Measurements from ENCODE around the gene PDHA1.

The PDHA1 gene

DNA sequence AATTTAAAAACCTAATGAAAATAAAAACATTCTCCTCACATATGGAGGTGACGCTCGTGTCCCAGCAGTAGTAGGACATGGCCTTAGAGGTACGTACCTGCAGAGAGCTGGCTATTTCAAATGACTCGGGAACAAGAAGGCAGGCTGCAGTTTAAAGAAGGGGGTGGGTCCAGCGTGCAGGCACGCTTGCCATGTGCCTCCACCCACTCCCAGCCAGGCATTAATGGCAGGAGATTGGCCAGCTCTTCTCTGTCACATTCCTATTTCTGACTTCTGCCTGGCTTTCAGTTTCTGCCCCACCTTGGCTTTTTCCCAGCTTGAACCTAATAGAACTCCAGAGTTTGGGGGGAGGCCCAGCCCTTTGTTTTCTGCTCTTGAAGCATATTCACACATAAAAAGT, 17.2 kb downstream of the PDHA1 start:
- no peak overlapping the region for H3K4me3 ChIP-seq (ENCODE audit: low read length)
- TF ChIP-seq ZNF274 (IDR thresholded peaks at IDR 0.05; ENCODE audit: low read depth, low read length), result no peak

DNA sequence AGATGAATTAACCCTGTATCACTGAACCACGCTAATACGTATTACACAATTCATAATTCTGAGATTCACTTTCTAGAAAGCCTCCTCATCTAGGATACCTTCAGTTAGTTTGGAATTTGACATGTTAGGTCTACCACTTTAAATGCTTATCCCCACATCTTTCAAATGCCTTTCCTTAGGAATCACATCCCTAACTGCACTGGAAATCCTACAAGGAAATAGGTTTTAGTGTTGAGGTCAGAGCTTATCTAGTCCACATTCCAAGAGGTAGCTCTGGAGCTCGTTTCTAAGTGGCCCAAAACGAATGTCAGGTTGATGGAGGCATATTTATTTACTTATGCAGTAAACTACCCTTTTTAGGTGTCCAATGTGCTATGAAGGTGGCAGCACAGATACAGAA, 18.0 kb downstream of the PDHA1 start:
- no peak overlapping the region for H3K4me3 ChIP-seq (ENCODE audit: low read length)
- TF ChIP-seq ZNF274 (IDR thresholded peaks at IDR 0.05; ENCODE audit: low read depth, low read length), result no peak

DNA sequence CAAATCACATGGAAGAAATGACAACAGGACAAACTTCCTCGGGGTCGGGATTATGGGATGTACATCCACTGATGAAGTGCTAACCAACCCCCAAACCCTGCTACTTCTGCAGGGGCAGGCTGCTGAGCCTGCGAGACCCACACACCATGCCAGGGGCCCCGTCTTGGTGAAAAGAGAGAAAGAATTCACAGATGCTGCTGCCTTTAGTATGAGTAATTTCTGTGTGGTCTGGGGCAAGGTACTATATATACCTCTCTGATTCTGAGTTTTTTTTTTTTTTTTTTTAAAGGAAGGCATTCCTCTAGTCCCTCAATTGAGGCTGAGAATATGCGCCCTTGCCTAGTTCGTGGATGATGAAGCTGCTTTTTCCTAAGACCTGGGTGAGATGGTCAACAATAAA, 24.8 kb downstream of the PDHA1 start:
- no peak overlapping the region for H3K4me3 ChIP-seq (ENCODE audit: low read length)
- no peak for TF ChIP-seq ZNF274 (IDR thresholded peaks at IDR 0.05; ENCODE audit: low read depth, low read length)

DNA sequence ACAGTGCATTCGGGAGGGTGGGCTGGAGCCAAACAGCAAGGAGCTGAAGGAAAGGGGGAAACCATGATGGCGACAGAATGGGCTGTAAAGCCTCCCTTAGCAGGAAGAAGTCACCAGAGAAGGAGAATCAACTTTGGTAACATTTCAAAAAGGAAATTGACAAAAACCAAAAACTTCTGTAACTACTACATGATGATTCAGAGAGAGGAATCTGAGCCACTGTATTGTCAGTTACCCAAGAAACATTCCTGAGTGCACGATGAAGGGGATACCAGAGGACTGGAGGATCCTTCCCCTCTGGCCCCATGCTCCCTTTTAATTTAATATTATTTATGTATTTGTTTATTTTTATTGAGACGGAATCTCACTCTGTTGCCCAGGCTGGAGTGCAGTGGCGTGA, 26.3 kb downstream of the PDHA1 start:
- no peak overlapping the region for H3K4me3 ChIP-seq (ENCODE audit: low read length)
- TF ChIP-seq ZNF274 (IDR thresholded peaks at IDR 0.05; ENCODE audit: low read depth, low read length), result no peak

DNA sequence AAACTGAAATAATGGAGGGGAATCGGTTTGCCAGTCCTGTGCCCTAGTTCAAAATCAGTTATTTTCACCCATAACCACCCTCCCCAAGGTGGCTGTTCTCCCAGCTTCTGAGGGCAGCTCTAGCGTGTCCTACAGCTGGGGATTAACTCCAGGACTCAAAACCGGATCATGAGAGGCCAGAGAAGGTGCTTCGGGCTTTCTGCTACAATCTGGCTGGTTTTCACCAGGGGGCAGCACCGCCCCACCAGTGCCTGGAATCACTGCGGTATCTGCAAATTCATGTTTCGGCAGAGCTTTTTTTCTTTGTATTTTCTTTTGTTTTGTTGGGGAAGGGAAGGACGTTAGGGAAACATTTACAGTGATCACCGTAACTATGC, 28.4 kb downstream of the PDHA1 start:
- TF ChIP-seq ZNF274 (IDR thresholded peaks at IDR 0.05; ENCODE audit: low read depth, low read length), result no peak
- H3K4me3 ChIP-seq (ENCODE audit: low read length), result peak overlapping the region; percentile 12; the same call in 1 of the 2 replicates

DNA sequence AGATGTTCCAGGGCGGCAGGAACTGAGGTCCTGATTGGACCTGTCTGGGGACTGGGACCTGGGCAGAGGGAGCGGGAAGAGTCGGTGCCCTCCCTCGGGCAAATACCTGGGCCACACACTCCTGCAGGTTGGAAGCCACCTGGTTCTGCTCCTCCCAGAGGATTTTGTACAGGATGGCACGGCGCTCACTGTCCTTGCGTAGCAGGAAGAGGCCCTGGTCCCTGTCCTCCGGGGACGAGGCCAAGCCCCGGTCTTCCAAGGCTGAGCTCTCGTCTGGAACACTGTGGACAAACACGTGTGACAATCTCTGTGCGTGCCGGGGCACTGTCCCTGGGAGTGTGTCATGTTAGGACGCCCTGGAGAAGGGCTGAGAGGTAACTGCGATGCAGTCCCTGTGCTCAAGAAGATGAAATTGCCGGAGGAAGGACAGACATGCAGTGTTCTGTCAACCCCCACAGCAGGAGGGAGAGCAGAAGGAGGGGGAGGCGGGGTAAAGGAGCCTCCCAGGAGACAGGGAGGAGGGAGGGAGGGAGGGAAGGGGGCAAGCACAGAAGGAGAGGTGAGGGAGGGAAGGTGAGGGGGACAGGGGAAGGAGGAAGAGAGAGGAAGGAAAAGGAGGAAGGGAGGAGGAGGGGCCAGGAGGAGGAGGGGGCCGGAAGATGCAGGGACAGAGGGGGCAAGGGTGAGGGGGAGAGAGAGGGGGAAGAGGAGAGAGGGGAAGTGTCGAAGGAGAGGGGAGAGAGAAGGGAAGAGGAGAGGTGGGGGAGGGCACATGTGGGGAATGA, 29.0 kb downstream of the PDHA1 start:
- H3K4me3 ChIP-seq (ENCODE audit: low read length), result peak overlapping the region; percentile 12; the same call in 1 of the 2 replicates
- no peak for TF ChIP-seq ZNF274 (IDR thresholded peaks at IDR 0.05; ENCODE audit: low read depth, low read length)

DNA sequence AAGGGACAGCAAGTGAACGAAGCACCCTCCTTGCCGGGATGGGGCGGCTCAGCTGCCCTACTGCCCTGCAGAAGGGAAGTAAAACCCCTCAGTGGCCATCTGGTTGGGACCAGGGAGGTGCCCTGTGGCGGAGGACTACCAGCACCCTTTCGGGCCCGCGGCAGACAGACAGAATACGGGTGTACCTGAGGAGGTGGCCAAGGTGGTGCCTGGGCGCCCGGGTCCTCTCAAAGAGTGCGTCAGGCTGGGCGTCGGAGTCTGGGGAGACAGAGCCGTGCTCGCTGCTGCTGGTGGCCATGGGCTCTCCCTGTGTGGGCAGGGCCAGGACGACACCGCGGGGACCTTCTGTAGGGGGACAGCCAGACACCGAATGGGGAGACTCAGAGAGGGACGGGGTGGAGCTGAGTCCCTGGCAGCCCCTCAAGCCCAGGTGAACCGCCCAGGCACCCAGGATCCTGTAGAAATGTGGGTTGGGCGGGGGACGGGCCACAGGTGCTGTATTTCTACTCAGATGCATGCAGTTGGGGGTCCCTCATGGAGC, 29.7 kb downstream of the PDHA1 start:
- TF ChIP-seq ZNF274 (IDR thresholded peaks at IDR 0.05; ENCODE audit: low read depth, low read length), result no peak
- H3K4me3 ChIP-seq (ENCODE audit: low read length), result no peak overlapping the region

DNA sequence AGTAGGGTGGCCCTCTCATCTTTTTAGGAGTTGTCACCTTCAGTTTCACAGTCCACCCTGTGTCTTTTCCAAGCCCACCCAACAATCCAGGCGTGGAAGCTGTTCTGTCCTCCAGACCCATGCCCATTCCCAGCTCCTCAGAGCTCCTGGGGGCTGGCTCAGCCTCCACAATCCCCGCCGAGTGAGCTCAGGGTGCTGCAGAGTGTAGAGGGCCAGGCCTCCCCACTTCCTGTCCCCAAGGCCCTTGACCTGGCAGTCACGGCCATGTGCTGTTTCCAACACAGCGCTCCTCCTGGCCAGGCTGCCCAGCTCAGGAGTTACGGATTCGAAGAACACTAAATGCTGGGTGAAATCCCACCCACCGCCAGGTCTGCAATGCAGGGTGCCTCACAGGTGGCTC, 31.8 kb downstream of the PDHA1 start:
- no peak for TF ChIP-seq ZNF274 (IDR thresholded peaks at IDR 0.05; ENCODE audit: low read depth, low read length)
- H3K4me3 ChIP-seq (ENCODE audit: low read length), result no peak overlapping the region

DNA sequence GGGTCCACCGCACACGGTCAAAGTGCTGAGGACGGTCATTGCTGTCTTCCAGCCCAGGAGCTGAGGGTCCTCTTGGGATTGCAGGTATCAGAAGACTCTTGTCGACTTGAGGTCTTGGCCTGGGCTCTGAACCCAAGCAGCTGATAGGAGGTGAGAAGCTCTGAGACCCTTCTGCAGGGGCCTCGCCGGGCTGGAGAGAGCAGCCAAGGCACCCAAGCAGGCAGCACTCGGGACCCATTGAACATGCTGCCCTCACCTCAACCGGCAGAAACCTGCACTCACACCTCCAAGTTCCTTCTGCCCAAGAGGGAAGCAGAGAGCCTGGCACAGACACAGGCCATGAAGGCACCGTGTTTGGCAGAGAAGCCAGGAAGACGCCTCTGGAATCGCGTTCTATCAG, 34.1 kb downstream of the PDHA1 start:
- no peak for TF ChIP-seq ZNF274 (IDR thresholded peaks at IDR 0.05; ENCODE audit: low read depth, low read length)
- no peak overlapping the region for H3K4me3 ChIP-seq (ENCODE audit: low read length)

DNA sequence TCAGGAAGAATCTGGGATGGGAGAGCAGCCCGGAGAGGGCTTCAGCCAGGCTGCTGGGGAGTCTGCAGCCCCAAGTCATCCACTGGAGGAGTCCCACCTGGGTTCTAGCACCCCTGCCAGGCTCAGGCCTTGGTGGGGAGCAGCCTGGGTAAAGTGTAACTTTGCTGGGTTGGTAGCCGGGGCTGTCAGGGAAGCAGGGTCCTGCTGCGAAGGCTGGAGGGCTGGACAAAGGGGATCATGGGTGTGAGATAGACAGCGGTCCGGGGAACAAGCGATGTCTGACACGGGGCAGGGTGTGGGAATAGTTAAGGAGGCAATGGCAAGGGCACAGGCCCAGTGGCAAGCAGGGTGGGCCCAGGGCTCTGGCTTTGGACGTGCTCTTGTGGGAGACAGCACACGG, 37.6 kb downstream of the PDHA1 start:
- no peak overlapping the region for H3K4me3 ChIP-seq (ENCODE audit: low read length)
- TF ChIP-seq ZNF274 (IDR thresholded peaks at IDR 0.05; ENCODE audit: low read depth, low read length), result no peak

DNA sequence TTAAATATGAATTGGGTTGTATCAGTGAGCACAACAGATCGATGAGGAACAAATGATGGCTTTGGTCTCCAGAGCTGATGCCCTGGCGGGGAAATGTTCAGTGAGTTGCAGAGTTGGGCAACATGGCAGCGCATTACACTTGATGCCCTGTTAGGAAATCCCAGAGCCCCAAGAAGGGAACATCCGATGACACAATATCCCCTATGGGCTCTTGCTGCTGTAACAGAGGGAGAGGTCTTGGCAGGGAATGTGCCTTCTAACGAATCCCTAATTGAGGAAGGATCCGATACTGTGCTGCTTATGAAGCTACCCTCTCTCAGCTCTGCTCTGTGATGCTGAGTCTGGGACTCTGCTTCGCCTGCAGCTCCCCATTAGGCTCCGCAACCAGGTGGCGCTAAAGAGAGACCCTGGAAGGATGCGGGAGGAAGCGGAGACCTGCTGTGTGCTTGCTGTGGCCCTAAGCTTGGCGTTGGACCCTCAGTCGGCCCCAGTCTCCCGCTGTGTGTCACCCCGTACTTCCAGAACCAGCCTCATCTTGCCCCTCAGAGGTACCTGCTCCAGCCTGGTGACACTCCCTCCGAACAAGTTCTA, 38.9 kb downstream of the PDHA1 start:
- no peak overlapping the region for H3K4me3 ChIP-seq (ENCODE audit: low read length)
- no peak for TF ChIP-seq ZNF274 (IDR thresholded peaks at IDR 0.05; ENCODE audit: low read depth, low read length)

DNA sequence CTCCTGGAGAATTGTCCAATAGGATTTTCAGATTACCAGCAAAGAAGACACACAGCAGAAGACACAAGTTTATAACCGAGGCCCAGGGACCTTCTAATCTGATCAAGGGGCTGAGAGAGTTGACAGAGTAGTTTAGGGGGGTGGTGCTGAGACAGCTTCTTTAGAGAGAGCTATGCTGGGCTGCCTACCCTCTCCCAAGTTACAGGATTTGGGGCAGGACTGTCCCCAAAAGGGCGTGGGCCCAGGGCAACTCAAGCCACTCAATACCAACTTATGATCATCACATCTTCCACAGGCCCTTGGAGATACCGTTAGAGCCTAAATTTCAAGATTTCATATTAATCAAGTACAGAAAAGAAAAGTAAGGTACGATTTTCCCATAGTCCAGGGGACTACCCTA, 43.0 kb downstream of the PDHA1 start:
- no peak for TF ChIP-seq ZNF274 (IDR thresholded peaks at IDR 0.05; ENCODE audit: low read depth, low read length)
- no peak overlapping the region for H3K4me3 ChIP-seq (ENCODE audit: low read length)

DNA sequence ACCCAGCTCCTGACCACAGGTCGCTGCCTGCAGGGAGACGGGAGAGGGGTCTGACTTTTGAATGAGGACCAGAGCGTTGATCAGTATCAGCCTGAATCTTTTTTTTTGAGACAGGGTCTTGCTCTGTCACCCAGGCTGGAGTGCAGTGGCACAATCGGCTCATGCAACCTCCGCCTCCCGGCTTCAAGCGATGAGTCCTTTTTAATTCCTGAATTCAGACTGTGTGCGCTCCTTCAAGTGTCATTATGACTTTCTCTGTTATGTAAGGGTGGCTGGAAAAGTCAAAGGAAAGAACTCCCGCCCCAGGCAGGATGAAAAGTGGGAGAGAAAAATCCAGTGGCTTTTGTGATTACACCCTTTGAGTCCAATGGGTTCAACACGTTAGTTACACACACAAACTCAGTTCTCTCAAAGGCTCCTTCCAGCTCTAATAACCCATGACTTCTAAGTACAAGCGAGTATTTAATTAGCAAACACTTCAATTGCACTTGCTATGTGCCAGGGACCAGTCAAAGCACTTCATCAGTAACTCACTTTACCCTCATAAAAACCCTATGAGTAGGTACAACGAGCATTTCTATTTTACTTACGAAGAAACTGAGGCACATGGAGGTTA, 44.4 kb downstream of the PDHA1 start:
- H3K4me3 ChIP-seq (ENCODE audit: low read length), result no peak overlapping the region
- TF ChIP-seq ZNF274 (IDR thresholded peaks at IDR 0.05; ENCODE audit: low read depth, low read length), result no peak

DNA sequence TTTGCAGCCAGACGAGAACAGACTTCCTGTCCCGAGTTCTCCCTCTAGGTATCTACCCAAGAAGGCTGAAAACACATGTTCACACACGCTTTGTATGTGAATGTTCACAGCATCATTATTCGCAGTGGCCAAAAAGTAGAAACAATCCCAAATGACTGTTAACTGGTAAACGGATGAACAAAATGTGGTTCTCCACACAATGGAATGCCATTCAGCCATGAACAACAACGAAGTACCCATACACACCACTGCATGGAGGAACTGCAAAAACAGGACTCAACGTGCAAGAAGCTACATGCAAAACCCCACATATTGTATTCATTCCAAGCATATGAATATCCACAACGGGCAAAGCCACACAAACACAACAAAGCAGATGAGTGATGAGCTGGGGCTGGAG, 45.0 kb downstream of the PDHA1 start:
- H3K4me3 ChIP-seq (ENCODE audit: low read length), result no peak overlapping the region
- TF ChIP-seq ZNF274 (IDR thresholded peaks at IDR 0.05; ENCODE audit: low read depth, low read length), result no peak
